Activated CD8-positive, alpha-beta memory T cell treated with anti-CD3 and anti-CD28 coated beads, Interleukin-2, amount 50 U/mL, for 4 hours (primary cell): ENCODE measurements around the gene LIPI.
"Not testable (repeated sequence)": the region's sequence is repeated elsewhere in the genome, so short reads cannot be mapped to it uniquely, and the experiment has no call there.

ENCODE experiments used
- DNase-seq: peaks from one replicate; pipeline ENCODE4 v3.0.0-alpha.2; 2020

The LIPI gene

DNA sequence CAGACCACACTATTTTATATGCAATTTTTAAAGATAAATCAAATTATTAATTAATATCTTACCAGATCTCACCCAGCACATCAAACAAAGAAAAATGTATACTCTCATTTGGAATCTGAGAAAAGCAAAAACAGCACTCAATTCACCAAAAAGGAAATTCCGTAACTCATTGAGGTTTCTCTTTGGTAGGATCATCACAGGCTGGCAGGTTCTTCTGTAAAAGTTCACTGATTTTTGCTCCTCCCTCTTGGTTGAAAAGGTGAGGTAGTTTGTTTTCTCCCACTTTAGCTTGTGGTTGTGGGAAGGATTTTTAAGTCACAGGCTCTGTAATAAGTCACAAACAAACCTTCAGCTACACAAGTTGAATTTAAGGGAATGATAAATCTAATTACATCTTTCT lies at the start of gene LIPI:
Gene LIPI (minus strand): TSS at position 218 of the 400 bp plus-strand sequence. CDS start 110 bp downstream, at position 108.
- no peak for DNase-seq

DNA sequence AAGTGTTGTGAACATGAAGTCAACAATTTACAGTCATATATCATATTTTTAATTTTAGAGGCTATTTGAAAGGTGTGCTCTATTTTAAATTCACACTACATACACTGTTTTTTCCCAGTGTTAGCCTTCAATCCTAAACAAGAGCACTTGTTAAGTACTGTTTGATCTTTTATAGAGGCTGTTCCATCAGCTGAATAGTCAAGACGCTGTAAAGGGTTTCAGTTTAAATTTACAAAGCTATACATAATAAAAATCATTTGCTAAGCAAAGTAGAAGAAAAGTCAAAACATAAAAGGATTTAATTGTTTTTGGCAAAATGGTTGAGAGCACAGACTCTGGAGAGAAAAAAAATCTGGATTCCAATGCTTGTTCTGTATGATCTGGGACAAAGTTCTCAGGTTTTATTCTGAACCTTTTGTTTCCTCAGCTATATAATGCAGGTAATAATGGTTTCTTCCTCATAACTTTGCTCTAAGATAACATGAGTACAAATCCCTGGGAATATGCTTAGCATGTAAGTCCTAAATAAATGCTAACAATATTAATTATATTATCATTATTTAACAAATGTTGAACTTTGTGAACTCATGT lies 49.5 kb upstream of the LIPI start:
- DNase-seq, result no peak

DNA sequence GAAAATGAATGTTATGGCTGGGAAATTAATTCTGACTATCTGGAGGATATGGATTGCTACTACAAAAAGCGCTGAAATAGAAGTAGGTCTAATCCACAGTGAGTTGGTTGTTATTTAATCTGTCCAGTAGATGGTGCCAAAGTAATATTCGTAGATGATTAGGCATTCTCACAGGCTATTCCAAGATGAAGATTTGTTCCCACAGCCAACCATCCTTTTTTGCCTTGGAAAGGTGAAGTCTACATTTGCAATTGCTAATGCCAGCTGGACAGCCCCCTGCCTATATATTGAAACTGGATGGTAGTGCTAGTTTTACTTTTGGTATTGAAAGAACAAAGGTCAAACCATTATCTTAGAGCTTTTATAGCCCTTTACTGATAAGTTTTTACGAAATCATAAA lies 49.0 kb upstream of the LIPI start:
- DNase-seq, result no peak

DNA sequence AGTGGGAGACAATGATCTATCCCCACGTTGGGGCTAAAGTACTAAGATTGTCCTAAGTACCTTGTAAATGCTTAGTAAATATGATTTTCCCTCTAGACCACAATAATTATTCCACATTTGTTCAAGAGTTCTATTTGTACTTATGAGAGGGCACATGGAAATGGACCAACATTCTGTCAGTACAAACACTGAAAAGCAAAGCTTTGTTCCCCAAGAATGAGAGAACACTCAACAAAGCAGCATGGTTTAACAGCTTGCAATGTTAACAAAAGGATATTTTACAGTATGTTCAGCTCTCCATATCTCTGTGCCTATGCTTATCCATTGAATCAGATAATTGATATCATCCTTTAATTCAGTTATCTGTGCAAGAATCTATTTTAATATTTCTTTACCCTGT lies 40.6 kb upstream of the LIPI start:
- DNase-seq, result no peak

DNA sequence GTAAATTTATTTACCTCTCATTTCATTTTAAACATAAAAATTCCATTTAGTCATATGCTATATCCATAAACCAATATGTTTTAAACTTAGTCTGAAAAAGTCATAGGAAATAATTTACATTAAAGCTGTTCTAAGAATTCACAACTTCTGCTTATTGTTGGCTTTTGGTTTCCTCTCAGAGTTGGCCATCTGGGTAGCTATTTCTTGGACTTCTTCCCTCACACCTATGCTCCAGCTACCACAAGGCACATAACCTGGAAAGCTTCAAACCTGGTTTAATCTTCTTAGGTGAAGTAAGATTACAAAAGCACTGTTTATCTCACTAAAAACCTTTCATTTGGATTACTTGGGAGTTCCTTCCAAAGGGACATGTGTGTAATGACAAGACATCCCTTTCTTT lies 35.0 kb upstream of the LIPI start:
- DNase-seq, result no peak

DNA sequence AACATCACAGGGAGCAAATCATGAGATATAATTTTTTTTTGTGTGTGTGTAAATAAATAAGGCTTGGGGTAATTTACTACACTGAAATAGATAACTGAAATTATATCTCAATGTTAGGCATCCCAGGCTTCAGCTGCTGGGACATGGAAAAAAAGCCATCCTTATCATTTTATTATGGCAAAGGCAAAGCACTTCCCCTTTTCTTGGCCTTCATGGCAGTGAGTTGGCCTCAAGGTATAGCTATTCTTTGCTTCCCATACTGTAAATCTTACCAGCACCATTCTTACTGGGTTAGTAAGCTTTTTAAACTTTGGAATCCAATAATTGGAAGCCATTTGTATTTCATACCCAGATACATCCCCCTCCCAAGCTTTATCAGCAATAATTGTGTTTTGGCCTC lies 34.2 kb upstream of the LIPI start:
- DNase-seq, result no peak

DNA sequence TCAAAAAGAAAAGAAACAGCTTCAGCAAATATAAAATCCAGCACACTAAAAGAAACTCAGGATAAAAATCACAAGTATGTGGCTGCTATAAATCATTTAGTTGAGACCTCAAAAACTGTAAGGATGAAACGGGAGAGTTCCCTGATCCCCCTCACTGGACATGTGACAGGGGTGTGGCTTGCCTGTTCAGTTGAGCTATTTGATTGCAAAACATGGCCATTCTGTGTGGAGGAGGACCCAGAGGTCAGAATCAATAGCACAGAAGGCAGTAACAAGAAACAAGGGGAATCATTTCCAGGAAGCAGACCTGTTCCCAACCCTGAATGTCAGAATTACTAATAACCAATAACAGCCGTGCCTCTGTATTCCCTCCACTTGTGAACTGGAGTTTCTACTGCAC lies 33.1 kb upstream of the LIPI start:
- no peak for DNase-seq

DNA sequence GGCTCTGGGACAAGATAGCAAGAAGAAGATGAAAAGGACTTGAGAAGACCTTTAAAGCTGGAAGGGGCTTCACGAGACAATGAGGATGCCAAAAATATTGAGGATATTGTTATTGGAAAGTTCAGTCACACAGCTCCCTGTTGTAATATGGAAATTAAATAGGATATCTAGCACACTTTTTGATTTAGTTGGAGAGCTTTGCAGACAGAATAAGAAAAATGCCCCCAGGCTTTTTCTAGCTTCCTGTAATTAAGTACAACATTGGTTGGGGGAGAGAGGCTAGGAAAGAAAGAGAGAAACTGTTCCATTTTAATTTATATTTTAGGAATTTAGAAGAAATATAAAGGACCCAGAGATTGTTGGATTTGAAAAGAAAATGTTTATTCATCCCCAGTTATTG lies 32.7 kb upstream of the LIPI start:
- DNase-seq, result no peak

DNA sequence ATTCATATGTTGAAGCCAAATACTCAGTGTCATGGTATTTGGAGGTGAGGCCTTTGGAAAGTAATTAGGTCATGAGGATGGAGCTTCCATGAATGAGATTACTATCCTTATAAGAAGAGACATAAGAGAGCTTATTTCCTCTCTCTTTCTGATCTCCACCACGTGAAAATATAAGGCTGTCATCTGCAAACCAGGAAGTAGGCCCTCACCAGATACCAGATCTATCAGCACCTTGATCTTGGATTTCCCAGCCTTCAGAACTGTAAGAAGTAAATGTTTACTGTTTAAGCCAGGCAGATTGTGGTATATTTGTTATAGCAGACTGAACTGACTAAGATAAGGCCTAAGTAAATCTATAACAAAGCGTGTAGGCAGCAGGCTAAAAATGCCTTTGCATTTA lies 30.5 kb upstream of the LIPI start:
- no peak for DNase-seq

DNA sequence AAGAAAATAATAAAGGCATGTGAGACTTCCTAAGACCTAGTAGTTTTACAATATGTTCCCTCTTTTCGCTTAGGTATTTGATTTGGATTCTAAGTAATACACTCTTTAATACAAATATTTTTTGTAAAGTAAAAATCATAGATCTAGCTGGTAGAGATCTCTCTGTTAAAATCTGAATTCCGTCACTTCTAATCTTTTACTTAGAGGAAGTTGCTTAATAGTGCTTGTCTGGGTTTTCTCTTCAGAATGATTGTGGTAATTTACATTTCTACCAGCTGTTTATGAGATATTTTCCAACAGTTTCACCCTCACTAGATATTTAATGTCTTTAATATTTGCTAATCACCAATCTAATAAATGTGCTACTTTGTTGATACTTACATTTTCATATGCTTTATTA lies 28.5 kb upstream of the LIPI start:
- no peak for DNase-seq

DNA sequence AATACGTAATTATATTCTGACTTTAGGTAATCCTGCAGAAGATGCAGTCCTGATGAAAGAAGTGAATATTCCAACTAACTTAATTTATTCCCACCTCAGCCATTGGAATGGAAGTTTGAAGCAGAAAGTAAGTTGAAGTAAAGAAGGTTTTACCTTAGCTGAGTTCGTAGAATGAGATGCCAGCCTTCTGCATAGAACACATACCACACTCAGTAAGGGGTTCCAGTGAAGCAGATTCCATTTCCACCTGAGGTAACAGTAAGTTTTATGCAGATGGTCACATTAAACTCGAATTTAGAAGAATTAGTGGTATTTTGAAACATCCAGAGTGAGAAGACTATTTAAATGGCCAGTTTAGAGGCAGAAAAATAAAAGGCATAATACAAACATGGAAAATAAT lies 25.4 kb upstream of the LIPI start:
- DNase-seq, result no peak

DNA sequence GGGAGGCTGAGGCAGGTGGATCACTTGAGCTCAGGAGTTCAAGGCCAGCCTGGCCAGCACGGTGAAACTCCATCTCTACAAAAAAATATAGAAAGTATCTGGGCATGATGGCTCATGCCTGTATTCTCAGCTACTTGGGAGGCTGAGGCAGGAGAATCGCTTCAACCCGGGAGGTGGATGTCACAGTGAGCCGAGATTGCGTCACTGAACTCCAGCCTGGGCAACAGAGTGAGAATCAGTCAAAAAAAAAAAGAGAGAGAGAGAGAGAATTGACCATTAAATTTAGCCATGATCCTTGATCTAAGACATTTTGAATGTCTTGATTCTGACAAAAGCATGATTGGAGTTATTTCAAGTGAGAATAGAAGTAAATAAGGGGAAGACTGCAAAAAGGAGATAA lies 24.3 kb upstream of the LIPI start:
- DNase-seq, result no peak

DNA sequence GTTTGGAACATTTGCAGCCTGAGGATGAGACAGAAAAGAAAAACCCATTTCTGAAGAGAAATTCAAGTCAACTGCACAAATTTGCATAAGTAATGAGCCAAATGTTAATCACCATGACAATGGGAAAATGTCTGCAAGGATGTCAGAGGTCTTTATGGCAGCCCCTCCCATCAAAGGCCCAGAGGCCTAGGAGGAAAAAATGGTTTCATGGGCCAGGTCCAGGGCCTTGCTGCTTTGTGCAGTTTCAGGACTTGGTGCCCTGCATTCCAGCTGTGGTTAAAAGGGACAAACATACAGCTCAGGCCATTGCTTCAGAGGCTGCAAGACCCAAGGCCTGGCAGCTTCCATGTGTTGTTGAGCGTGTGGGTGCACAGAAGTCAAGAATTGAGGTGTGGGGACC lies 18.6 kb upstream of the LIPI start:
- DNase-seq, result no peak

DNA sequence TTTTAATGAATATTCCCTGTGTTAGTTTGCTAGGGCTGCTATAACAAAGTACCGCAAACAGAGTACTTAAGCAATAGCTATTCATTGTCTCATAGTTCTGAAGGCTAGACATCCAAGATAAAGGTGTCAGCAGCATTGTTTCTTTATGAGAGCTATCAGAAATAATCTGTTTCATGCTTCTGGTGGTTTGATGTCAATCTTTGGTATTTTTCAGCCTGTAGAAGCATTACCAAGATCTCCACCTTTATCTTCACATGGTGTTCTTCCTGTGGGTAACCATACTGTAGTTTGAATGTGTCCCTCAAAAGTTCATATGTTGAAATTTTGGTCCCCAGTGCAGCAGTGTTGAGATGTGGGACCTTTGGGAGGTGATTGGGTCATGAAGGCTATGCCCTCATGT lies 12.6 kb upstream of the LIPI start:
- DNase-seq, result no peak

DNA sequence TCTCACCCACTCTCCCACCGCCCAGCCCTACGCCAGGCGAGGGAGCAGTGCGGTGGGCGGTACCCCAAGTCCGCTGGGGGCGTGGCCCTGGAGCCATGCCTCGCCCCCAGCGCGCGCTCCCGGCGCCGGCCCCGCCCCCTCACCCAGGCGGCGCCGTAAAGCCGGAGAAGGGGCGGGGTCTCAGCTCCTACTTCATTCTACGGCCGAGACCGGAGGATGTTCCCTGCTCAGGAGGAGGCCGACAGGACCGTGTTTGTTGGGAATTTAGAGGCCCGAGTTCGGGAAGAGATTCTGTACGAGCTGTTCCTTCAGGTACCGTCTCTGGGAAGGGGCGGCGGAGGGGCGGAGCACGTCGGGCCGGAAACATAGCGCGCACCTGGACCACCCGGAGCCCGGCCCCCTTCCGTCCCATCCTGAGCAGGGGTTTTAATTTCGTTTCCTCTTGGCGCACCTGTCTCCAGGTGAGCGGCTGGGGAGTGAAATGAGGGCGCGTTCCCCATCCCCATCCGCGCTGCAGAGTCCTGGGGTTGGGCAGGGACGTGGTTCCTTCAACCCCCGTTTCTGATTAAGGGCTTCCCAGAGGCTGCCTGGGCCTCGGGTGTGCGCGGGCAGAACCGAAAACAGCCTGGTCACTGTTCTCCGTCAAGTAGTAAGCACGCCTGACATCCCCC lies 5.4 kb upstream of the LIPI start, which contains the start of gene RBM11:
Gene RBM11 (plus strand): TSS at position 187 of the 671 bp plus-strand sequence. CDS start 30 bp downstream, at position 217.
- DNase-seq, result peak; percentile 84

DNA sequence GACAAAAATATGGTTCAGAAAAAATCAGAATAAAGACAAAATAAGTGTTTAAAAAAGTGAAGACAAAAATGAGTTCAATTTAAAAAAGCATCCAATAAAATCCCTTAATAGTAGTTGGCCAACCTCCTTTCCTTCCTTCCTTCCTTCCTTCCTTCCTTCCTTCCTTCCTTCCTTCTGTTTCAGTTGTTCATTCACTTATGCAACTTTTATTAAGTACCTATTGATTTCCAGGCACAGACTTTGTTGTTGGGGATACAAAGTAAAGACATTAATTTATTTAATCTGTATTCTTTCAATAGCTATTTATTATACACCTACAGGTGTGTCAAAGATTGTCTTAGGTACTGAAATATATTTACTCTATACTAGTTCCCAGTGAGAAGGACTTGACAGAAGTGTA lies 2.4 kb upstream of the LIPI start:
- no peak for DNase-seq

DNA sequence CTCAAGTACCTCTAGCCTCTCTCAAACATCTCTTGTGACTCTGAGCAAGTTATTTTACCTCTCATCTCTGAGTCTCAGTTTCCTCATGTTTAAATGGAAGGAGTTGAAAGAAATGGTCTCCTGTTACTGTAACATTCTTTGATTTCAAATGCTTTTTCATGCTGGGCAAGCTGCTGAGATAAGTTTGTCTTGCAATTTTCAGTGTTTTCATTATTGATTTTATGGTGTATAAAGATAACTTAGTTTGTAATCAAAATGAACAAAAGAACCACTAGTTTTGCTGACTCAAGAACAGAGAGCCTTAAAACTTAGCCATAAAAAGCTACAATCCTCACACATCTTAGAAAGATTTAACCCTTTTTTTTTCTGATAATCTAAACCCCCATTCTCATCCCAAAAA lies 4.5 kb downstream of the LIPI start:
- no peak for DNase-seq

DNA sequence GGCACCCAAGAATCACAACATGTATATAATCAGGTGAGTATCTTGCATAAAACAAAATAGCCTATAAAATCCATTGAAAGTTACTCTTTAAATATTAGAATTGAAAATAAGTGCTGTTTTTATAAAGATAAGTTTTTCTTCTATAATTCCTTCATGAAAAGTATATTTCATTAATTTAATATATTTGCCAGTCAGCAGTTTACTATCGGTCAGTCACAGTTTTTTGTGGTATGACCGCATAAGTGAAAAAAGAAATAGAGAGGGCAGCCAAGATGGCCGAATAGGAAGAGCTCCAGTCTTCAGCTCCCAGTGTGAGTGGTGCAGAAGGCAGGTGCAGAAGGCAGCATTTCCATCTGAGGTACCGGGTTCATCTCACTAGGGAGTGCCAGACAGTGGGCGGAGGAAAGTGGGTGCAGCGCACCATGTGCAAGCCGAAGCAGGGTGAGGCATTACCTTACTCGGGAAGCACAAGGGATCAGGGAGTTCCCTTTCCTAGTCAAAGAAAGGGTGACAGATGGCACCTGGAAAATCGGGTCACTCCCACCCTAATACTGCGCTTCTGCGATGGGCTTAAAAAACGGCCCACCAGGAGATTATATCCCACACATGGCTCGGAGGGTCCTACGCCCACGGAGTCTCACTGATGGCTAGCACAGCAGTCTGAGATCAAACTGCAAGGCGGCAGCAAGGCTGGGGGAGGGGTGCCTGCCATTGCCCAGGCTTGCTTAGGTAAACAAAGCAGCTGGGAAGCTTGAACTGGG lies 44.1 kb downstream of the LIPI start:
- DNase-seq, result not testable (repeated sequence)

DNA sequence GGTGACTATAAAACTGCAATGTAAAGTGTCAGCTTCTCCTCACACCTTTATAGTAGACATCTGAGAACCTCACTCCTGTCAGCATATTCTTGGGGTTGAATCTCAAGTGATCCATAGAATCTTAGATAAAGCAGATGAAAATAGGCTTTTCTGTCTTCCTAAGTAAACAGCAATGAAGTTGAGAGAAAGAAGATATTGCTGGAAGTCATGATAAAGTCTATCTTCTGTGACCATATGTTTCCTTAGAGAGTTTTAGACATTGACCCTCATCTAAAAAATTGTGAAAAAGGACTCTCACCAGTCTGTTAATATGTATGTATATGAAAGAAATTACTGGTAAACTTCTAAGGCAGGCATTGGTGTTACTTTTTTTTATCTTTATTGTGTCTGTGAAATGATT lies 66.8 kb downstream of the LIPI start:
- DNase-seq, result no peak

DNA sequence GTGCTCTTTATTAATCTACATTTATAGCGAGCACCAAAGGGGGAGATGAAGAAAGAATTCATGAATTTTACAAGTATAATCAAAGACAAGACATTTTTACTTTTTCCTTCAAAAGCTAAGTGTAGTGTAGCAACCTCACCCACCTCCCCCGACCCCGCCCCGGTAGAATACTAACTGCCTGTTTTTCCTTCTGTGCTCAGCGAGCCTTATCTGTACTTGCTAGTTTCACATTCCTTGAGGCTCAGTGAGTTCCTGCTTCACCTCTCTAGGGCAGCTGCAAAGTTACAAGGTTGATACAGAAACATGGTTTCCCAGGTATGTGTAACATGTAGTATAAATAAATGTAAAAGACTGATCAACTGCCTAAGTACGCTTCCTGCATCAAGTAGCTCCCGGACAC lies 86.5 kb downstream of the LIPI start:
- no peak for DNase-seq

DNA sequence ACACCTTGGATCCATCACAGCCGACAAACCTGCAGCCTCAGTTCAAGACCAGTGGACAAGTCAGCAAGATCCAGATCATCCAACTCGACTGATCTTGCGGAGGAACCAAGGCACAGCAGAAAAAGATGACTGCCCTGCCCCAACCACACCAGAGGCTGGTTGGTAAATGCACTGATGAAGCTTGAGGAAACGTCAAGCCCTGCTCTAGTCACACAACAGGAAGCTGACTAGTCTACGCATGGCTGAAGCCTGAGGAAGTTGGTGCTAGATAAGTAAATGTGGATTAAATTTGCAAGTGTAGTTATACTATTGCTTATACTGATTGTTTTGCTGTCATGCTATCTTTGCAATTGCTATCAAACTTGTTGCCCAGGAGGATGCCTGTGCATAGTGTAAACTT lies 89.0 kb downstream of the LIPI start:
- no peak for DNase-seq

DNA sequence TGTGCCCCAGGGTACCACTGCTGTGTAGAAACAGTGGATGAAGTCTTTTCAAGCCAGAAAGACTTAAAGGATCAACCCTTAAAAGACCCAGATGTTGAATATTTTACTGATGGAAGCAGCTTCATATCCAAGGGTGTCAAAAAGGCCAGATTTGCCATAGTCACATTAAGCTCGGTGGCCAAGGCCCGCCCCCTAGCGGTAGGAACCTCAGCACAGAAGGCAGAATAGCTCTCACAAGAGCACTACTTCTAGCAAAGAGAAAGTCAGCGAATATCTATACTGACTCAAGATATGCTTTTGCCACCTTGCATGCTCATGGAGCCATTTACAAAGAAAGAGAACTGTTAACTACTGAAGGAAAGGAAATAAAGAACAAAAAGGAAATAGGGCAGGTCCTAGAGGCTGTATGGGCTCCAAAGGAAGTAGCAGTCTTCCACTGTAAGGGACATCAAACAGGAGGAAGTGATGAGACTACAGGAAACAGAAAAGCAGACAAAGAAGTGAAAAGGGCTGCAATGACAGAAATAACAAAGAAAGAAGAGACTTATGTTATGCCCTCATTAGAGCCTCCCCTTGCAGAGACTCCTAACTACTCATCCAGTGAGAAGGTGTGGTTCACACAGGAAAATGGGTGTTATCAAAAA lies 90.5 kb downstream of the LIPI start:
- peak; percentile 22 for DNase-seq

DNA sequence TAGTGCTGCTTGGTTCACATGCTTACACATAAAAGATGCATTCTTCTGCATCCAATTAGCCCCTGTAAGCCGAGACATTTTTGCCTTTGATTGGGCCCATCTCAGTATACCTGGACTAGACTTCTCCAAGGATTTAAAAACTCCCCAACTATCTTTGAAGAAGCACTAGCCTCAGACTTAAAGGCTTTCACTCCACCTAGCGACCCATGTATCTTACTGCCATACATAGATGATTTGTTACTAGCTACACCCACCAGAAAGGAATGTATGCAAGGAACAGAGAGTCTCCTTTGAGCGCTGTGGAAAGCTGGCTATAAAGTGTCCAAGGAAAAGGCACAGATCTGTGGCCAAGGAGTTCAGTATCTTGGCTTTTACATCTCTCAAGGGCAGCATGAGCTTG lies 91.7 kb downstream of the LIPI start:
- no peak for DNase-seq

DNA sequence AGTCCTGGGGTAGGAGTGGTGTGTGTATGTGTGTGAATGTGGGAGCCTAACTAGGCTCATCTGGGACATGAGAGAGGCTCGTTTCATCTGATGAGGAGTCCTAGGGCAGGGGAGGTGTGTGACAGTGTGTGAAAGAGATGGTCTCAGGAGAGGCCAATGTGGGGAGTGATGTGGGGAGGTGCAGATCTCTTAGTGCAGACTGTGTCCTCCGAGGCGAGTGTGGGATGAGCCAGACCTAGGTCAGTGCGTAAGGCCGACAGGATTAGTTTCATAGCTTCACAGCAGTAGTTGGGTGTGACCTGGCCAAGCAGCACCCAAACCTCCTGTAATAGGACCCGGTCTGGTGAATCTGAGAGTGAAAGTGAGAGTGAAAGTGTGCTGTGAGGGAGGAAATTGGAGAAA lies 94.7 kb downstream of the LIPI start:
- no peak for DNase-seq
